A549 treated with ZK216348 at 1 μM for 4 hours (cell line): ENCODE data around the gene SLX4. TPM values are rescaled to one million over a fixed set of nuclear protein-coding genes. Genes with fewer than 3 reads are reported as not detected.

Experiments
- total RNA-seq: library from RNA; stranded (reverse); fragments of 200-300 nt; extraction: Qiagen RNA extraction; gene quantifications from 5 replicates; pipeline ENCODE4 v1.2.3, GENCODE V29; 2022; ENCODE audit warnings: low read depth

The SLX4 gene
- 3.1 to 5.8 TPM (median 5.6 TPM) in 5 replicates for total RNA-seq

GRCh38 chr16:3611146-3611975 is at the start of gene SLX4:
SLX4 (minus strand) TSS chr16:3611606; CDS start chr16:3608964, 2,642 bp downstream.

GRCh38 chr16:3654249-3654991 is 43.0 kb upstream of the SLX4 start, which contains the start of gene DNASE1:
DNASE1 (plus strand) TSS chr16:3654691; CDS start chr16:3655374, 683 bp downstream.

GRCh38 chr16:3577302-3577752 is 34.1 kb downstream of the SLX4 start, which contains the start of gene NLRC3:
NLRC3 (minus strand) TSS chr16:3577403; CDS start chr16:3565036, 12,367 bp downstream.

Other genes with a start within 250 kb of the SLX4 start
- 10.1 to 16.8 TPM (median 15.4 TPM) in 5 replicates for gene ZSCAN32, start 210.6 kb downstream of the SLX4 start, total RNA-seq
- gene ZNF174, start 210.4 kb downstream of the SLX4 start, total RNA-seq = 12.6 to 18.1 TPM (median 13.9 TPM) in 5 replicates
- 0.85 to 1.3 TPM (median 0.95 TPM) in 5 replicates for gene ZNF597, start 168.1 kb downstream of the SLX4 start, total RNA-seq
- 42.9 to 53.5 TPM (median 52.2 TPM) in 5 replicates for gene NAA60, start 167.9 kb downstream of the SLX4 start, total RNA-seq
- gene C16orf90, start 116.1 kb downstream of the SLX4 start, total RNA-seq = not detected in 5 replicates
- 20.3 to 25.3 TPM (median 21.7 TPM) in 5 replicates for gene CLUAP1, start 110.6 kb downstream of the SLX4 start, total RNA-seq
- gene NLRC3, start 34.2 kb downstream of the SLX4 start, total RNA-seq = 0.04 to 0.05 TPM in 2 of 5 replicates, not detected in the others
- gene DNASE1, start 43.1 kb upstream of the SLX4 start, total RNA-seq = 0.90 to 4.3 TPM (median 4.2 TPM) in 5 replicates
- gene TRAP1, start 105.9 kb upstream of the SLX4 start, total RNA-seq = 98.4 to 147 TPM (median 136 TPM) in 5 replicates